ENCODE data around the gene IRF9. TPM values are rescaled to one million over a fixed set of nuclear protein-coding genes. Genes with fewer than 3 reads are reported as not detected.

The IRF9 gene
- total and polyA plus RNA-seq, 2 of the 13 experiments (the other 11 are each of a cell fraction or from before 2014, with no cell fraction given), result 14.9 to 49.7 TPM

GRCh38 chr14:24113379-24113800 is 47.7 kb upstream of the IRF9 start (continued):
- TF ChIP-seq ZNF687 (CRISPR knock-in tag; IDR thresholded peaks at IDR 0.05) (no peak), ZNF17 (CRISPR knock-in tag; IDR thresholded peaks at IDR 0.05) (peak; percentile 52; the same call in 1 of the 2 replicates), PITX1 (CRISPR knock-in tag; IDR thresholded peaks at IDR 0.05) (no peak), ZSCAN9 (CRISPR knock-in tag; IDR thresholded peaks at IDR 0.05; ENCODE audit: borderline replicate concordance) (no peak), ZC3H4 (CRISPR knock-in tag; IDR thresholded peaks at IDR 0.05; ENCODE audit: borderline replicate concordance) (no peak), HMGA1 (CRISPR knock-in tag; conservative IDR thresholded peaks at IDR 0.05) (0 out of 2 replicates have a peak, but pooled peaks have one; percentile 88), ZNF615 (CRISPR knock-in tag; IDR thresholded peaks at IDR 0.05; ENCODE audit: borderline replicate concordance) (no peak), JUND (CRISPR knock-in tag; IDR thresholded peaks at IDR 0.05) (no peak), ZNF737 (CRISPR knock-in tag; IDR thresholded peaks at IDR 0.05; ENCODE audit: borderline replicate concordance) (no peak), ZNF567 (CRISPR knock-in tag; IDR thresholded peaks at IDR 0.05; ENCODE audit: borderline replicate concordance) (no peak), ZFP36 (IDR thresholded peaks at IDR 0.05; ENCODE audit: borderline replicate concordance, low read depth, low read length, partially characterized antibody) (no peak), PCBP2 (optimal IDR thresholded peaks at IDR 0.05; ENCODE audit: low read depth, low read length, poor library complexity, severe bottlenecking) (no peak), ELF1 (CRISPR knock-in tag; IDR thresholded peaks at IDR 0.05) (no peak), ZBTB8A (CRISPR knock-in tag; IDR thresholded peaks at IDR 0.05; ENCODE audit: borderline replicate concordance, low read depth) (no peak), ZNF292 (CRISPR knock-in tag; IDR thresholded peaks at IDR 0.05; ENCODE audit: borderline replicate concordance, low read depth) (no peak), ZNF616 (CRISPR knock-in tag; IDR thresholded peaks at IDR 0.05; ENCODE audit: low read depth) (no peak), ZFP1 (CRISPR knock-in tag; IDR thresholded peaks at IDR 0.05) (no peak), ZMYM2 (CRISPR knock-in tag; IDR thresholded peaks at IDR 0.05) (no peak), CHD2 (IDR thresholded peaks at IDR 0.05; ENCODE audit: low read depth, low read length) (no peak), TEF (CRISPR knock-in tag; IDR thresholded peaks at IDR 0.05) (peak; percentile 91; the same call in 1 of the 2 replicates), SRF (IDR thresholded peaks at IDR 0.05; ENCODE audit: low read depth, low read length) (no peak), ZNF672 (CRISPR knock-in tag; IDR thresholded peaks at IDR 0.05) (no peak), ZNF776 (CRISPR knock-in tag; IDR thresholded peaks at IDR 0.05) (no peak), ZNF12 (CRISPR knock-in tag; IDR thresholded peaks at IDR 0.05) (no peak), ZNF296 (CRISPR knock-in tag; conservative IDR thresholded peaks at IDR 0.05) (no peak), AGO2 (optimal IDR thresholded peaks at IDR 0.05; ENCODE audit: low read depth, low read length) (no peak), HNF4A (CRISPR knock-in tag; IDR thresholded peaks at IDR 0.05) (no peak)
- TF ChIP-seq, protein P1, sequence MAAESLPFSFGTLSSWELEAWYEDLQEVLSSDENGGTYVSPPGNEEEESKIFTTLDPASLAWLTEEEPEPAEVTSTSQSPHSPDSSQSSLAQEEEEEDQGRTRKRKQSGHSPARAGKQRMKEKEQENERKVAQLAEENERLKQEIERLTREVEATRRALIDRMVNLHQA (CRISPR knock-in tag; IDR thresholded peaks at IDR 0.05), result no peak

Data from HepG2 (cell line).